Measurements from ENCODE around the gene PSME1.

PSME1 gene

DNA sequence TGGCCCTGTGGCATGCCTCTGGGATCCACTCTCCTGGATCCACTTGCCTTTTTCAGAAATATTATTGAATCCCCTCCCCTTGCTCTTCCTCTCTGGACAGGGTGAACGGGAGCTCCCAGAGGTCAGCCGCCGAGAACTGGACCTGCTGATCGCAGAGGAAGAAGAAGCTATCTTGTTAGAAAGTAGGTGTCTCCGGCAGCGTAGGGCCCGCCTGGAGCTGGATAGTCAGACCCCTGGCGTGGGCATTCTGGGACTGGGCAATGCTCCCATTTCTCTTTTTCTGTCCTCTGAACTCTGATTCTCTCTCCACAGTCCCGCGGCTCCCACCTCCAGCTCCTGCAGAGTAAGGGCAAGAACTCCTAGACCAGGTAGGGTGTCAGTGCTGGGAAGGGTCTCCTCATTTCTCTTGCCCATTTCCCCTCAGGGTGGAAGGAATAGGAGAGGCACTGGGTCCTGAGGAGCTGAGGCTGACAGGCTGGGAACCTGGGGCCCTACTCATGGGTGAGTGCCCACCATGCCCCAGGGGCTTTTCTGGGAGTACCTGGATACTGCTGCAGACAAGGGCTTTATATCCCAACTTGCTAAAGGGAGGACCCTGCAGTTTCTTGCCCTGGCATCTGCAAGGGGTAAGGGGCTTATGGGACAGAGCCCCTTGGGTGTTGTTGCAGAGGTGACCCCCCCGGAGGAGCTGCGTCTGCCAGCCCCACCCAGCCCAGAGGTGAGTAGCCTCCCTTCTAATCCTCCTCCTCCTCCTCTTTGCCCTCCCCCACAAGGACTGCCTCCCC lies 41.2 kb downstream of the PSME1 start:
- DNase-seq: no peak

DNA sequence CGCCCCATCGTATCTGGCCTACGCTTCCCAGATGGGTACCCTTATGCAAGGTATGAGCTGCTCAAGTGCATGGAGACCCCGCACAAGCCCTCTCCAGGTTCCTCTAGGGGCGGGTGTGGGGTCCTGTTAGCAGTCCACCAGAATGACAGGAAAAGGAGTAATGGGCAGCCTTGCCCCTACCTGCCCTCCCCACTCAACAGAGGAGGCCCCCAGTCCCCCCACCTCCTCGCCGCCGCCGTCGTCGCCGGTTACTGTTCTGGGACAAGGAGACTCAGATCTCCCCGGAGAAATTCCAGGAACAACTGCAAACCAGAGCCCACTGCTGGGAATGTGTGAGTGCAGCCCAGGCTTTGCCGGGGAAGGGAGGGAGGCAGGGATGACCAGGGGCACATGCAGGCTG lies 41.9 kb downstream of the PSME1 start:
- no peak for DNase-seq

DNA sequence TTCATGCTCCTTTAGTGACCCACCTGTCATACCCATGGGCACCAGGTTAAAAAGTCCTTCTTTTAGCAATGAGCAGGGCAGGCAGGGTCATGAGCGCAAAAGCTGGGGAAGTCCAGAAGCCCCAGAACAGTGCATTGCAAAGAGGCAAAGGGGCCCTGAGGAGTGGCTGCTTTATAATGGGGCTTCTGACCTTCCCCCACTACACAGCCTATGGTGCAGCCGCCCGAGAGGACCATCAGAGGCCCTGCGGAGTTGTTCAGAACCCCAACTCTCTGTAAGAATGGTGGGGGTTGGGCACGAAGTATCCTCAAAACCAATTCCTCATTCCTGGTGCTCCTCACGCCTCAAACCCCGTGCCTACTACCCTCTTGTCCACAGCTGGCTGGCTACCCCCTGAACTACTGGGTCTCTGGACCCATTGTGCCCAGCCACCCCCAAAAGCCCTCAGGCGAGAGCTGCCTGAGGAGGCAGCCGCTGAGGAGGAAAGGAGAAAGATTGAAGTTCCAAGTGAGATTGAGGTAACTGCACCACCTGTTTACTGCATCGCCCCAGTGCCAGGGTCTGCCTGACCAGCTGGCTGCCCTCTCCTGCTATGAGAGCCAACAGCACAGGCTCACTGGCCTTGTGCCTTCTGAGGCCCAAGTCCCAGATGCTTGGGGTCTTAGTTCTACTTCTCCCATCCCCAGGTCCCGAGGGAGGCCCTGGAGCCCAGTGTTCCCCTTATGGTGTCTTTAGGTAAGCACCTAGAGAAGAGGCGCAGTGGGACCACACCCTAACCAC lies 42.6 kb downstream of the PSME1 start:
- no peak for DNase-seq

DNA sequence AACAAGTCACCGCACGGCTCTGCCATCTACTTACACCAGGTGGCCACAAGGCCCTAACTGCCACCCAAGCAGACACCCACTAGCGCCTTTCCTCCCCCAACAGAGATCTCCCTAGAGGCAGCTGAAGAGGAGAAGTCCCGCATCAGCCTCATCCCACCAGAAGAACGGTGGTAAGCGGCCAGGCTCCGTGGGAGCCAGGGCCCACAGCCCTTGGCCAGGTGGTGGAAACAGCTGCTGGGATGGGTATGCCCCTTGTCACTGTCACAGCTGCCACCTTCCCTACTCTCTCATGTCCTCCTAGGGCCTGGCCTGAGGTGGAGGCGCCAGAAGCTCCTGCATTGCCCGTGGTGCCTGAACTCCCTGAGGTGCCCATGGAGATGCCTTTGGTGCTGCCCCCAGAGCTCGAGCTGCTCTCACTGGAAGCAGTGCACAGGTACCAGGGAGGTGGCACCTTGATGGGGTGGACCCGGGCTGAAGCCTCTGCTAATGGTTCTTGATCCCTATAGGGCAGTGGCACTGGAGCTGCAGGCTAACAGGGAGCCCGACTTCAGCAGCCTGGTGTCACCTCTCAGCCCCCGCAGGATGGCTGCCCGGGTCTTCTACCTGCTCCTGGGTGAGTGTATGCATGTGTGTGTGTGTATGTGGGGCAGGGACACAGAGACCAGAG lies 43.4 kb downstream of the PSME1 start:
- DNase-seq: no peak

DNA sequence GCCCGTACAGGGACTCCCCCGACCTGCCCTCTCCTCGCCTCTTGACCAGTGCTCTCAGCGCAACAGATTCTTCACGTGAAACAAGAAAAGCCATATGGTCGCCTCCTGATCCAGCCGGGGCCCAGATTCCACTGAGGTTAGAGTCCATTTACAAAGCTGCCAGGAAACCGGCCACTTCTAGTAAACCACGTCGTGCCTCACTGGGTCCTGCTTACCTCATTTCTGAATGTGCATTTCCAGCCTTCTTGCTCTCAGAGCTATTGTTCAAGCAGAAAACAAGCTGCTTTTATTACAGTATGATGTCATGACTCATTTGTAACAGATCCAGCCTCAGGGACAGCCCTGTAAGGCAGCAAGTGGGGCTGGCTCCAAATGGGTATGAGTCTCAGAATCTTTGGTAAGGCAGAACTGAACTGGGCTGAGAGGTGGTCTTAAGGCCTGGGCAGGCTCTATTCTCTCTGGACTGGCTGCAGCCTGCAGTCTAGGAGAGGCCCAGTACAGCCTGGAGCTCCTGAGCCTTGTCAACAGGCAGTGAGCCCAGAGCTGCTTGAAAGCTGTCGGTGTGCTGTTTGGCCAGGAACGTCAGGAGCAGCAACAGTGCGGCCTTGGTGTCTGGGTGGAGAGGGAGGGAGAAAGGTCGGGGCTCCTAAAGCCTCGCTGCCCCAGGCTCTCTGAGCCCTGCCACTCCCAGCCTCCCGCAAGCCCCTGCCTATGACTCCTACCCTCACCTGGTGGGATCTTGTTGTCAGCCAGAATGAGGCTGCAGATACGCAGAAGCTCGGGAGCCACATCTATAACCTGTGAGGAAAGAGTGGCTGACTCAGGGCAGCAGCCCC lies 44.2 kb downstream of the PSME1 start:
- no peak for DNase-seq

DNA sequence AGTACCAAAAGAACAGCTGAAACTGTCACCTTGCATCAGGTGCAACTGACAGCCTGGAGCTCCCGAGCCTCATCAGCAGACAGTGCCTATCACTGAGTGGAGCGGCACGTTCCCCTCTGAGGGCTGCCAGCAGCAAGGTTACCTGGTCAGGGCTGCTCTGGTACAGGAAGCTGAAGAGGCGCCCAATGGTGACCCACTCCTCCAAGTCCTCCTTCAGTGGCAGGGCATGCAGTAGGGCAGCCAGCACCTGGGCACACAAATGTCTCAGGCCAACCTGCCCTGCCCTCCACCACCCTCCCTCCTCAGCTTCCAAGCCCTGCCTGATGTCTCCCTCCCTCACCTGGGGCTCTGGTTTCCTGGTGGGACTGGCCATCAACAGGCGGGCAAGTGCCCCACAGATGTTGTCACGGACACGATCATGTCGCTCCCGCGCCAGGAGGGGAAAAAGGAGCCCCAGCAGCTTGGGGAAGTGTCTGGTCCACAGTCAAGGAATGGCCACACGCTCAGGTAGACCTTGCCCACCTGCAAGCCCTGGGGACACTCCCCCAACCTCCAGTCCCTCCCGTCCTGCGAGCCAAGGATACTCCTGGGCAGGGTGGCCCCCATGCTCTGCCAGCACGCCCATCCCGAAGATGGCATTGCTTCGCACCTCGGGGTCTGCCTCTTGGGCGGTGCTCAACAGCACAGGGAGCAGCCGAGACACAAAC lies 45.5 kb downstream of the PSME1 start:
- DNase-seq: no peak

DNA sequence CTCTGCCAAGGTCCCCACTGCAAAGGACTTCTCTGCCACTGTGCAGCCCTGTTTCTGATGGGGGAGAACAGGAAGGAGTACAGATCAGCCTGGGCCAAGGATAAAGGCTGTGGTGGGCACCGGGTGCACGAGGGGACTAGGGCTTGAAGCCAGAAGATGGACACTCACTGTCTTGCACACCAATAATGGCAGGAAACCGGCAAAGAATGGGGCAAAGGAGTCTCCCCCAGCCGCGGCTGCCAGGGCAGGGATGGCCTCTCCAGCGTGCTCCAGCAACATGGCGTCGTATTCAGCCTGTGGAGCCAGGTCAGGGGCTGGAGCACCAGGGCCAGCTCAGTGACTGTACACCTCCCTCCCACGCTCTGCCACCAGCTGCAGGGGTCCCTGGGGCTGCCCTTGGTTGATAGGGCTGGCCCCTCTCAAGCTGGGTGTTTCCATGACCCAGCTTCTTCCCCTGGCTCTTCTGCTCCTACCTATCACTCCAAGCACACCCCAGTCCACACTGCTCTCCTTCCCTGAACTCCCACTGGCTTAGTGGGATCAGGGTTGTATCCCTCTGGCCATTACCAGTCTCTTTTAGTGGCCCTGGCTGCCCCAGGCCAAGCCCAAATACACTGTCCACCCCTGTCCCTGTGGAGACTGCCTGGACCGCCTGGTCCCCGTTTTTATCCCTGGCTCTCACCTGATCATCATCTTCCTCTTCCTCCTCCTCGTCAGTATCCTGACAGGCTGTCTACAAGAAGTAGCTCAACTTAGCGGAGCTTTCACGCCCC lies 46.3 kb downstream of the PSME1 start:
- no peak for DNase-seq

DNA sequence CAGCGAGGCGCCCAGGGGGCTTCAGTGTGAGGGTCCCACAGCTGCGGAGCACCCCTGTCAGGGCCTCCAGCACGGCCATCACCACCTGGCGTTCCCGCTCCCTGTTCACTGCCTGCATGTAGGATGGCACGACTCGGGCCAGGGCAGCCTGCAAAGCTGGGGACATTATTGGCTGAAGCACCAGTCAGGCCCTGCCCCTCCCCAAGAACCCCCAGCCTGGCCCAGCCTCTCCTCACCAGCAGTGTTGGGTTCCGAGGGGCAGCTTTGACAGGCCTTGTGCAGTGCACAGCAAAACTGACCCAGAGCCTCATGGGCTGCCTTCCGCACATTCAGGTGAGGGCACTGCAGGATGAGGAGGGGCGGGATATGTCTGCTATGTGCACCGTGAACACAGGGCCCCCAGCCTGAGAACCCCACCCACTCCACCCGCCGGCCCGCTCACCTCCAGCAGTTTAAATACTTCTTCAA lies 47.1 kb downstream of the PSME1 start:
- DNase-seq: no peak

DNA sequence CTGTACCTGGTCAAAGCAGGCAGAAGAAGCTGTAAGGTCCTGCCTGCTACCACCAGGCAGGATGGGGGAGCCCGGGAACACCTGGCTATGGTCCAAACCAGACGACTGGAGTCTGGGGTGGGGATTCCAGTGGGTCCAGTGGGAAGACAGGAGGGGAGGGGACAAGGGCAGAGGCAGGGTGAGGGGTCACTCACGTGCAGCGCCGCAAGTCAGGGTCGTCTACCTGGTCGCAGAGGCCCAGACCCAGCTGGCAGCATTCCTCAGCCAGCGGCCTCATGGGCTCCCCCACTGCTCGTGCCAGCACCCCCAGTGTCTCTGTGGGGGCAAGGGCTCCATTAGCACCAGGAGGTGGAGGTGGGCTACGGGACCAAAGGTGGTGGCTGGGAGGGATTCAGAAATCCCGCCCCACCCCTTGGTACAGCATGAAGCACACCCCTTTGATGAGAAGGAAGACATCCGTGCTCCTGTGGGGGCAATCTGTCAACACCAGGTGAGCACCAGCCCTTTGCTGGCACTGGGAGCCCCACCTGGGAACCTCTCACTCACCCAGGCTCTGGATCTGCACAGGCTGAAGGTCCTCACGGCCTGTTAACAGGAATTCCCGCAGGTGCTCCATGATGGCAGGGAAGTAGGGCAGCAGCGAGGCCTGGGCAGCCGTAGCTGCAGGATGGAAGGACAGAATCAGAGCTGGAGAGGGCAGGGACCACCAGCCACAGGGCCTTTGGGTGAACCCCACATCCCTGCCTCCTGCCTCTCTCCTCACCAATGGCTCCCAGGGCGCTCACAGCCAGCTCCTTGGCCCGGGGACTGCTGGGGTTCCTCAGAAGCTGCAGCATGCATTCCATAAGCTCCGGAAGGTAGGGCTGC lies 48.3 kb downstream of the PSME1 start:
- no peak for DNase-seq

DNA sequence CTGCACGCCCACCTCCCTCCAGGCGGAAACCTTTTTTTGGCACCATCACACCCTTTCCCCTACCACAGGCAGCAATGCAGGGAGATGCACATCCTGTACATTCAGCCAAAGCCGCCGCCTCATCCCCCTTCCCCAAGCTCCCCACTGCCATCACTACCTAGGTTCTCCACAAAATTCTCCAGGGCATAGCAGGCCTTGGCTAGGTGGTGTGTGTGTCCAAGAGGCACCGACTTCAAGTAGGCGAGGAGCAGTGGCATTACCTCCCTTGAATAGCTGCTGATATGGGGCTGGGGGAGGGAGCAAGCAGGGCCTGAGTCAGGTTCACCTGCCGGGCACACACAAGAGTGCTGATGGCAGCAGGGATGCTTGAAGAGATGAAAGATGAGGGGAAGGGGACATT lies 49.0 kb downstream of the PSME1 start:
- no peak for DNase-seq

DNA sequence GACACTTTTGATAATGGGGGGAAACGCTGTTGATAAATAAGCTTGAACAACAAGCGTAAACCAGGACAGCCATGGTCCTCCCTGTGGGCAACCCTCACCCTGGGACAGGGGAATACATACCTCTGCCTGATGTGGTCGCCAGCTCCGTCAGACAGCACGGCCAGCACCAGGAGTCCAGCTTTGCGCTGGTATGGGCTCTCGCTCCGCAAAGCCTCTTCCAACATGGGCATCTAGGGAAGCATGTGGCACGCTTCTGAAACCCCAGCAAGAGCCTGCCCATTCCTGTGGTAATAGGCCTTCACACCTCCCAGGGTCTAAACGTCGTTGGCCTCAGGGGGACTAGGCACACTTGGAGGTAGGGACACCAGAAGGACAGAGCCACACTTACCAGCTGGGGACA lies 49.7 kb downstream of the PSME1 start:
- DNase-seq: no peak

DNA sequence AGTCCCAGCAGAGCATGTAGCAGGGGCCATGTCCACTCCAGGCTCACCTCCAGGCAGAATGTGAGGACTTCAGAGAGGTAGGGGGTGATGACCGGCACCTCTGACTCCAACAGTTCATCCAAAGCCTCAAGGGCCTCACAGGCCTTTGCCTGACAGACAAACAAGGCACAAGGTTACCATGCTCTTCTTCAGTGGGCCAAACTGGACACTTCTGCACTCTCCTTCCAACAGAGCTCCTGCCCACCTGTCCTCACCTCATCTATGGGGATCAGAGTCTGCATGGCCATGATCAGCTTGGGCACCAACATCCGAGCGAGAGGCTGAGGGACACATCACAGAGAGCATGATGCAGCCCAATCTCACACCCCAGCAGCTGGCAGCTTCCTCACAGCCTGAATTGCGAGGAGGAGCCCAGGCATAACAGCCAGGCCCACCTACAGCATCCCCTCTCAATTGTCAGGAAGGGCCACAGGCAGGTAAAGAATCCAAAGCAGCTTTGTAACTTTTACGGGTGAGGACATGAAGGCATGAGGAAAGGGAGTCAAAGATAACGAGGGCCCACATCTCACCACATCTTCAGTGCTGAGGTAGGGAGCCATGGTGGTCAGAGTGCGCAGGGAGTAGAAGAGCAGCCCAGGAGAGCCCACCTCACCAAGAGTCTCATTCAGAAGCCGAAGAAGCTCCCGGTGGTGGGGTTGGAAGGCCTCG lies 51.0 kb downstream of the PSME1 start:
- DNase-seq: no peak

DNA sequence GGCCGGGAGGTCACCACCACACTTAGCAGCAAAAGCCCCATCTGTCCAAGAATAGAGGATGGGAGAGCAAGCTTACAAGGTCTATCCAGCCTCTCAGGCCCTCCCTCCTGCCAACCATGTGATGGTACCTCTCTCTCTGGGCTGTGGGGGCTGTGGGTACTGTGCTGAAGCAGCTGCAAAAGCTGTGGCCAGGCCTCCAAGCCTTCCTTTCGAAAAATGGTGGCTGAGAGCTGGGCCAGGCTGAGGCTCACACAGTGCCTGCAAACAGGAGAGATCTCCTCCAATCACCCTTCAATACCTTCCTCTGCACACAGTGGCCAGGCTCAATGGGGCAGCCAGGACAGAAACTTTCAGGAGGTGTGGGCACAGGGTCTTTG lies 51.5 kb downstream of the PSME1 start:
- no peak for DNase-seq

Data from suppressor macrophage treated with lipopolysaccharide for 1 hour (primary cell).